Psoas muscle (tissue), 8 donors: ENCODE results near the gene EYS. TPM values are rescaled to one million over a fixed set of nuclear protein-coding genes. Genes with fewer than 3 reads are reported as not detected.

ENCODE experiments used
- ATAC-seq, 4 donors: fragments of 200-7000 bp; cut with Tn5 transposase; one replicate each; pipeline ENCODE4 v1.9.1; 2020; ENCODE audit warnings: moderate library complexity in 3 of 4, mild to moderate bottlenecking in 2 of 4
- DNase-seq, 2 donors: peaks; one replicate each; pipeline ENCODE4 v3.0.0-alpha.2; 2020
- H3K27ac ChIP-seq: fragments of 200-600 bp; one replicate; pipeline ENCODE4 v1.8.0; 2022
- H3K27me3 ChIP-seq, 3 donors: fragments of 200-600 bp in 1 of 3; one replicate each; pipeline versions ENCODE4 v1.6.1 to v1.8.0; 2013 to 2022; ENCODE audit warnings: low read length in 2 of 3, mild to moderate bottlenecking in 2 of 3, moderate library complexity in 1 of 3; ENCODE audit not compliant: insufficient read depth in 3 of 3
- H3K36me3 ChIP-seq, 2 donors: fragments of 200-600 bp in 1 of 2; one replicate each; pipeline versions ENCODE4 v1.6.1 to v1.8.0; 2013 to 2022; ENCODE audit warnings: low read depth in 1 of 2, mild to moderate bottlenecking in 1 of 2, moderate library complexity in 1 of 2; ENCODE audit not compliant: insufficient read depth in 1 of 2
- H3K4me1 ChIP-seq: fragments of 200-600 bp; one replicate; pipeline ENCODE4 v1.8.0; 2022
- H3K4me3 ChIP-seq: fragments of 200-600 bp; one replicate; pipeline ENCODE4 v1.8.0; 2022; ENCODE audit warnings: mild to moderate bottlenecking
- H3K9me3 ChIP-seq: fragments of 200-600 bp; one replicate; pipeline ENCODE4 v1.8.0; 2022
- WGBS, 3 donors: extraction: QIAGEN DNeasy Blood & Tissue Kit; methylation state at CpG; one replicate each; pipeline versions ENCODE4 v1.1.6 to v1.1.7; 2013; 5-methylcytosine and 5-hydroxymethylcytosine counted together
- intact Hi-C, 2 donors: fragments of 100-400 bp; cut with DNase I; formaldehyde crosslinking; loops; one replicate each; pipeline versions ENCODE4 v1.11.0 to v1.14.2; 2022
- polyA plus RNA-seq, 3 donors: library from polyadenylated mRNA; stranded (reverse); fragments of 200-250 nt; gene quantifications; one replicate each; pipeline ENCODE4 v1.2.3, GENCODE V29; 2013
- total RNA-seq, 4 donors: library from RNA; stranded (reverse); fragmentation: NEBNext Ultra II Directional in 2 of 4; extraction: Animal tissue kit (Norgen Biotek cat#: 25700) in 2 of 4; gene quantifications; one replicate each; pipeline versions ENCODE4 v1.2.1 to v1.2.4, GENCODE V29; 2021 to 2023
- TF ChIP-seq, protein P1 (sequence below): fragments of 200-600 bp; IDR thresholded peaks from one replicate; pipeline ENCODE4 v1.8.0; 2022; ENCODE audit warnings: antibody characterized with exemption
- donor health status: healthy with polysubstance abuse.
- donor health status: DM: no; HTN: no; CAD: no; lungs with moderate emphysema.
- donor health status: Bipolar disorder and iron deficiency.
- donor health status: healthy.
- donor health status: DM: yes; HTN: yes; CAD: no.
- donor health status: DM: no; HTN: no; CAD: no.
- donor health status: DM: no; HTN: no; CAD: no.
- donor health status: DM: yes; HTN: yes; CAD: no.

EYS gene
- total and polyA plus RNA-seq, 7 donors, result under 0.01 TPM; not detected in 6

DNA sequence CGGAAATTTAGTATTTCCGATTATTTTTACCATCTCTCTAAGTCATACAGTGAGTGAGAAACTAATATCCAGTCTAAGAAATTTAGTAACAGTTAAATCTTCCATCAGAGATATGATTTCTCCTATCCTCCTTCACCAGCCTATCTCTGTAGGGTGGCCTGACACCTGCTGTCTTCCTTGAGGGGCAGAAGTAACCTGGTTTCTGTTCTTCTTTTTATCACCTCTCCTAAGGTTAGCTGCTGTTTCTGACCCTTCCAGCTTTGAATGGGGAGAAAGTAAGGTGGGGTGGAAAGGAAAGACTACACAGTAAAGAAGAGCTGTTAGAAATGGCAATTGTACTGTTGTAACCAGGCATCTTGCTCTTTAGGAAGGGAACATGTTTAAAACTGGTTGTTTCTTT lies 1623.8 kb downstream of the EYS start:
- no peaks in the 10 kb centered on the region for H3K9me3 ChIP-seq
- intact Hi-C loops, result no loop called here

DNA sequence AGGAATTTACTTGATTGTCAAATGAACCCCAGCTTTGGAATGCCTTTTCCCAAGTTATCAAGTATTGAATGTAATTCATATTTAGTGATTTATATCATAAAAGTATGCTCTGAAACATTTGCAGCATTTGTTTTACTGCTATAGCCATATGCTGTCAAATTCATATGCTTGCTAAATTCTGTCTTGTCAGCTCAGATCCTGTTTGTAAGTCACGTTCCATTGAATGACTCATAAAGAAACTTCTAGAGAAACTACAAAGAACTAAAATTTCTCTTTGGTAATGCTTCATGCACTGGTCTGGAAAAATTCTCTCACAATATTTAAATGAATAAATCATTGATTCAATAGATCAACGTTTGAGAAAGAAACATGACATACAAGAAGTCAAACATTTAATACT lies 1625.6 kb downstream of the EYS start:
- no peaks in the 10 kb centered on the region for H3K27me3 ChIP-seq
- intact Hi-C loops, result no loop called here
- no peaks in the 10 kb centered on the region for H3K9me3 ChIP-seq
- no peaks in the 10 kb centered on the region for H3K36me3 ChIP-seq
- H3K27ac ChIP-seq, result no peak overlapping the region
- no peak overlapping the region for H3K4me3 ChIP-seq
- 52 to 66% (median 58%) methylated on average over 2 of the region's 2 CpGs for WGBS, 3 donors
- no peak for DNase-seq
- TF ChIP-seq, protein P1, sequence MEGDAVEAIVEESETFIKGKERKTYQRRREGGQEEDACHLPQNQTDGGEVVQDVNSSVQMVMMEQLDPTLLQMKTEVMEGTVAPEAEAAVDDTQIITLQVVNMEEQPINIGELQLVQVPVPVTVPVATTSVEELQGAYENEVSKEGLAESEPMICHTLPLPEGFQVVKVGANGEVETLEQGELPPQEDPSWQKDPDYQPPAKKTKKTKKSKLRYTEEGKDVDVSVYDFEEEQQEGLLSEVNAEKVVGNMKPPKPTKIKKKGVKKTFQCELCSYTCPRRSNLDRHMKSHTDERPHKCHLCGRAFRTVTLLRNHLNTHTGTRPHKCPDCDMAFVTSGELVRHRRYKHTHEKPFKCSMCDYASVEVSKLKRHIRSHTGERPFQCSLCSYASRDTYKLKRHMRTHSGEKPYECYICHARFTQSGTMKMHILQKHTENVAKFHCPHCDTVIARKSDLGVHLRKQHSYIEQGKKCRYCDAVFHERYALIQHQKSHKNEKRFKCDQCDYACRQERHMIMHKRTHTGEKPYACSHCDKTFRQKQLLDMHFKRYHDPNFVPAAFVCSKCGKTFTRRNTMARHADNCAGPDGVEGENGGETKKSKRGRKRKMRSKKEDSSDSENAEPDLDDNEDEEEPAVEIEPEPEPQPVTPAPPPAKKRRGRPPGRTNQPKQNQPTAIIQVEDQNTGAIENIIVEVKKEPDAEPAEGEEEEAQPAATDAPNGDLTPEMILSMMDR, result no peak
- H3K4me1 ChIP-seq, result no peaks in the 10 kb centered on the region
- no peak for ATAC-seq

More for the DNA sequence above, 1623.8 kb downstream of the EYS start:
- DNase-seq, result no peak
- no peak for ATAC-seq
- no peaks in the 10 kb centered on the region for H3K4me1 ChIP-seq
- TF ChIP-seq, protein P1, result no peak
- WGBS, 3 donors, result 86 to 91% (median 87%) methylated on average over 2 of the region's 2 CpGs
- no peaks in the 10 kb centered on the region for H3K27me3 ChIP-seq
- no peaks in the 10 kb centered on the region for H3K36me3 ChIP-seq
- no peak overlapping the region for H3K27ac ChIP-seq
- no peak overlapping the region for H3K4me3 ChIP-seq

DNA sequence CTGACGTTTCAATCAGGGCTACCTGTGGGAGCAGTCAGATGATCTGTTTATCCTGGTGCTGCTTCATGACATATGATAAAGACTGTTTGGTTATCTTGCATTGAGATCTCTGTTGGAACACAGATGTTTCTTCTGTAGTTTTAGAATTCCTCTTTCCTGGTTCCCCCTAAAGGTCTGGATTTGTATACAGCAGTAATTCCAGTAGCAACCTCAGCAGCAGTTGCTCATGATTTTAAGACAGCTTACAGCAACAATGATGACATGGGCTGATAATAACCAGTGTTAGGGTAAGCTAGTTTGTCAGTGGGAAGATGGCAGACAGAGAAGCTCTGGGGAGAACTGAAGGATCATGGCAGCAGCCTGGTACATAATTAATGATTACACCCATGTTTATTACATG lies 1632.0 kb downstream of the EYS start:
- H3K27me3 ChIP-seq, result no peaks in the 10 kb centered on the region
- H3K4me3 ChIP-seq, result no peak overlapping the region
- intact Hi-C loops, result no loop called here
- H3K36me3 ChIP-seq, result no peaks in the 10 kb centered on the region
- DNase-seq (no peak), ATAC-seq (no peak)
- H3K4me1 ChIP-seq, result no peaks in the 10 kb centered on the region
- 71 to 83% (median 80%) methylated on average over 1 of the region's 1 CpG for WGBS, 3 donors
- H3K9me3 ChIP-seq, result no peaks in the 10 kb centered on the region
- no peak overlapping the region for H3K27ac ChIP-seq
- TF ChIP-seq, protein P1, result no peak

DNA sequence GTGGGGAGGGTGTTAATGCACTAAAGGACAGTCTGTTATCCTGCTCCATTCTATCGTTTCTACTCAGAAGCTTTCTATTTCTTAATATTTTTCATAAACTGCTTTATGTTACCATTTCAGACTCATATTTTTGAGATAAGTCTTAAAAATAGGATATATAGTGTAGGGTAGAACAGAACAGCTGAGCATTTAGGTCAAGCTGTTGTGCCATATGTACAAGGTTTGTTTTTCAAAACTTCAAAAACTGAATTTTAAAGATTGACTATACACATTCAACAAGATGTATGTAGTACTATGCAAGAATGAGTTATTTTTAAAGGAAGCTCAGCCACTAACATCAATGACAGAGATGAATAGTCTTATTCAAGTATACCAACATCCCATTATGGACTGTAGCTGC lies 1634.3 kb downstream of the EYS start:
- DNase-seq, result no peak
- no peak overlapping the region for H3K4me3 ChIP-seq
- H3K9me3 ChIP-seq, result no peaks in the 10 kb centered on the region
- intact Hi-C loops, result no loop called here
- H3K4me1 ChIP-seq, result no peaks in the 10 kb centered on the region
- no peak for ATAC-seq
- no peaks in the 10 kb centered on the region for H3K36me3 ChIP-seq
- TF ChIP-seq, protein P1, result no peak
- no peak overlapping the region for H3K27ac ChIP-seq
- WGBS, 3 donors, result 75 to 89% (median 82%) methylated on average over 1 of the region's 1 CpG
- H3K27me3 ChIP-seq, result no peaks in the 10 kb centered on the region

DNA sequence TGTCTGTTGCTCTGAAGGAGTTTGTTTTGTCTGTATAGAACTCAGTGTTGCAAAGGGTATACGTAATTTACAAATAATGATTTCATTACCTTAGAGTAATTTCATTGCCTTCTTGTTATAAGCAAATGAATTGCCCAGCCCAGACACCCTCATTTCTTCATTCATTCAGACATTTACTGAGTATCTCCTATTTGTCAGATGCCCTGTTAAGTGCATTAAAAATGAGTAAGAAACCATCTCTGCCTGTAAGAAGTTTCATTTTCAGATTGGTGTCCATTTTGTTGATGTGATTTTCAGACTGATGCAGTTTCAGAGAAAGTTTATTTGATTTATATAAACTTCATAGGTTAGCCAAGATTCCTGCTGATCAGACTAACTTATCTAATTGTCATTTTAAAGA lies 1642.1 kb downstream of the EYS start:
- DNase-seq (no peak), ATAC-seq (no peak)
- H3K9me3 ChIP-seq, result no peaks in the 10 kb centered on the region
- H3K4me1 ChIP-seq, result no peaks in the 10 kb centered on the region
- 65 to 76% (median 71%) methylated on average over 1 of the region's 1 CpG for WGBS, 3 donors
- no peak overlapping the region for H3K27ac ChIP-seq
- TF ChIP-seq, protein P1, result no peak
- no peak overlapping the region for H3K4me3 ChIP-seq
- intact Hi-C loops, result no loop called here
- no peaks in the 10 kb centered on the region for H3K27me3 ChIP-seq
- no peaks in the 10 kb centered on the region for H3K36me3 ChIP-seq
